Fibroblast of villous mesenchyme (primary cell): ENCODE measurements around the gene SHC4. TPM values are rescaled to one million over a fixed set of nuclear protein-coding genes. Genes with fewer than 3 reads are reported as not detected.
A peak's percentile ranks its signal among the peaks of the same experiment; 100 is the strongest.

Experiments used
- DNase-seq: peaks from one replicate; pipeline ENCODE4 v3.0.0-alpha.2; 2010; ENCODE audit warnings: low read depth
- H3K4me3 ChIP-seq: 2 replicates; pipeline ENCODE4 v1.5.1; 2011; ENCODE audit warnings: low read depth, mild to moderate bottlenecking, low read length
- CTCF ChIP-seq: IDR thresholded peaks from 2 replicates; pipeline ENCODE4 v1.5.1; 2012; ENCODE audit warnings: low read depth, mild to moderate bottlenecking, low read length; ENCODE audit not compliant: insufficient read depth
- total RNA-seq: library from RNA; depleted of rRNA; stranded (reverse); fragments of >200 nt; gene quantifications from 2 replicates; pipeline ENCODE4 v1.2.3, GENCODE V29; 2012

Gene SHC4
- total RNA-seq, 1 donor: 3.5 TPM

GRCh38 chr15:48945386-48945785 is 18.3 kb downstream of the SHC4 start:
- no peak overlapping the region for H3K4me3 ChIP-seq
- DNase-seq: no peak
- no peak for TF ChIP-seq CTCF

- H3K4me3 ChIP-seq: no peak overlapping the region
- TF ChIP-seq CTCF: no peak
- no peak for DNase-seq
Measured at GRCh38 chr15:48941904-48942303, 21.8 kb downstream of the SHC4 start.

- DNase-seq: peak; percentile 96
- H3K4me3 ChIP-seq: no peak overlapping the region
- TF ChIP-seq CTCF: no peak
Measured at GRCh38 chr15:48940508-48940907, 23.2 kb downstream of the SHC4 start.

- no peak overlapping the region for H3K4me3 ChIP-seq
- no peak for TF ChIP-seq CTCF
- peak; percentile 93 for DNase-seq
Measured at GRCh38 chr15:48939648-48940047, 24.1 kb downstream of the SHC4 start.

GRCh38 chr15:48937886-48938285 is 25.8 kb downstream of the SHC4 start:
- no peak overlapping the region for H3K4me3 ChIP-seq
- DNase-seq: no peak
- no peak for TF ChIP-seq CTCF

GRCh38 chr15:48936666-48937065 is 27.1 kb downstream of the SHC4 start:
- DNase-seq: peak; percentile 52
- H3K4me3 ChIP-seq: no peak overlapping the region
- no peak for TF ChIP-seq CTCF

GRCh38 chr15:48935236-48935635 is 28.5 kb downstream of the SHC4 start:
- DNase-seq: no peak
- TF ChIP-seq CTCF: no peak
- H3K4me3 ChIP-seq: no peak overlapping the region
